ENCODE results near the gene GGA2. TPM values are rescaled to one million over a fixed set of nuclear protein-coding genes. Genes with fewer than 3 reads are reported as not detected.
A peak's percentile ranks its signal among the peaks of the same experiment; 100 is the strongest.

GGA2 gene
- total RNA-seq, 4 donors from 2014 or later, result 13.8 to 254 (median 54.7) TPM

DNA sequence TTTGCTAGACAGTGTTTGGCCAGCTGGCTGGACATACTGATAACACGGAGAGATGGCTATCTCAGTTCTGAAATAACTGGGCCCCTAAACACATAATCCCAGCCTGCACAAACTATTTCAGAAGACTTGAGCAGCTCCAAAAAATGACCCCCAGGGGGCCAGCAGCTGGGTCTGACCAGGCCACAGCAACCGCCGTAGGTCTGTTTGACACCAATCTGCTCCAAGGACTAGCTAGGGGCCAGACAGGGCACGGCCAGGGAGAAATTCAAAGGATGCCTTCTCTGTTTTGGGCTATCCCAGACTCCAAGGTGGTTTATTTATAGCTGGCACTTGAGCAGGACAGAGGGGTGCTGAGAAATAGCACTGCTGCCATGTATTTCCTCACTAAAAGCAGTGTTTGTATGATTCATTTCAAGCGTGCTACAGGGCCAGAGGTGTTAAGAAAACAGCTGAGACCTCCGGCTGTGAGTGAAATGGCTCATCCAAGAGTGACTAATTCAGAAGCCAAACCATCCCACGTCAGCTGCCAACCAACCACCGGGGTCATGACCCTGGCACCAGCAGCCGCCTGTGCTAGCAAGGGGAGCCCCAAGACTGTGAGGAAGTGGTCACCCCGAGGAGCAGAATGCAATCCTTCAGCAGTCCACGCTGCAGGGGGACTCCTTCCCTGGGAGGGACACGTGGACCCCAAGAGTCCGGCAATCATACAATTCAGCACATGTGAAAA is 5.7 kb downstream of the GGA2 start:
- DNase-seq, result peak in 2 of 3 donors; percentile 73 to 74
- Histone ChIP-seq H3K36me3 (no peaks in the 10 kb centered on the region), H3K27me3 (no peaks in the 10 kb centered on the region), H3K4me3 (peak overlapping the region in 1 of 4 donors; percentile 21), H3K9me3 (no peaks in the 10 kb centered on the region), H3K4me1 (peaks cover 0 to 38% (median 27%) of the 10 kb centered on the region in 4 donors), H3K27ac (peak overlapping the region; percentile 13 to 93 (median 41))
- TF ChIP-seq, protein P1, sequence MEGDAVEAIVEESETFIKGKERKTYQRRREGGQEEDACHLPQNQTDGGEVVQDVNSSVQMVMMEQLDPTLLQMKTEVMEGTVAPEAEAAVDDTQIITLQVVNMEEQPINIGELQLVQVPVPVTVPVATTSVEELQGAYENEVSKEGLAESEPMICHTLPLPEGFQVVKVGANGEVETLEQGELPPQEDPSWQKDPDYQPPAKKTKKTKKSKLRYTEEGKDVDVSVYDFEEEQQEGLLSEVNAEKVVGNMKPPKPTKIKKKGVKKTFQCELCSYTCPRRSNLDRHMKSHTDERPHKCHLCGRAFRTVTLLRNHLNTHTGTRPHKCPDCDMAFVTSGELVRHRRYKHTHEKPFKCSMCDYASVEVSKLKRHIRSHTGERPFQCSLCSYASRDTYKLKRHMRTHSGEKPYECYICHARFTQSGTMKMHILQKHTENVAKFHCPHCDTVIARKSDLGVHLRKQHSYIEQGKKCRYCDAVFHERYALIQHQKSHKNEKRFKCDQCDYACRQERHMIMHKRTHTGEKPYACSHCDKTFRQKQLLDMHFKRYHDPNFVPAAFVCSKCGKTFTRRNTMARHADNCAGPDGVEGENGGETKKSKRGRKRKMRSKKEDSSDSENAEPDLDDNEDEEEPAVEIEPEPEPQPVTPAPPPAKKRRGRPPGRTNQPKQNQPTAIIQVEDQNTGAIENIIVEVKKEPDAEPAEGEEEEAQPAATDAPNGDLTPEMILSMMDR (IDR thresholded peaks at IDR 0.05), result no peak
- no peak for TF ChIP-seq POLR2A (IDR thresholded peaks at IDR 0.05)

DNA sequence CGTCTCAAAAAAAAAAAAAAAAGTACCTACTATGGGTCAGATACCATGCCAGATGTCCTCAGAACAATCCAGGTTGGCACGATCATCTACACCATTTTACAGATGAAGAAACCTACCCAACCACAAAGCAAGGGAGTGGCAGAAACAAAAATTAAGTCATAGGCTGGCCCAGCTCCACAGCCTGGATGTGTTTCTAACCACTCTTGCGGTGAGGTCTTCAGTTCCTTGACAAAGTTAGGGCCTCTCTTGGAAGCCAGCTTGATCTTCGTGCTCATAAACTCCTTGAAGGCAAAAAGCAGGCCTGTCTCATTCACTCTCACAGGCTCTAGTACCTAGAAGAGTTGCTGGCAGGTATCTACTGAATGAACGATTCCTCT is 6.2 kb downstream of the GGA2 start:
- Histone ChIP-seq H3K27me3 (no peaks in the 10 kb centered on the region), H3K36me3 (no peaks in the 10 kb centered on the region), H3K27ac (peak overlapping the region in 3 of 4 donors; percentile 24 to 93 (median 58)), H3K9me3 (no peaks in the 10 kb centered on the region), H3K4me1 (peaks cover 0 to 37% (median 28%) of the 10 kb centered on the region in 4 donors), H3K4me3 (no peak overlapping the region)
- TF ChIP-seq POLR2A (IDR thresholded peaks at IDR 0.05), result no peak
- TF ChIP-seq, protein P1 (IDR thresholded peaks at IDR 0.05), result no peak
- no peak for DNase-seq

DNA sequence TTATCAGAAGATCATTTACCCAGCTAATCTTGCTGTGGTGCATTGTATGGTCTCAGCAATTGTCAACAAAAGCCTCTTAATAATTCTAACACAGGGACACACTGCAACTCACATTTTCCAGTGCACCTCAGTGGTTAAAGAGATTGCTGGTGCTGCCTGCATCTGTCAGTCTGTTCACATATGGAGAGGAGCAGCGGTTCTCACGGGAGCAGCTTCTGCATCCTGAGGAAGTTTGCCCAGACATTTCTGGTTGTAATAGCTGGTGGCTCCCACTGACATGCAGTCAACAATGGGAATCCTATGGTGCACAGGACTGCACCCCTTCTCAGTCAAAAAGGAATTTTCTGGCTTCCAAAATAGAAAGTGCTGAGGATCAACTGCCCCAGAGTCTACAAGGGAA is 7.8 kb downstream of the GGA2 start:
- Histone ChIP-seq H3K4me1 (peaks cover 0 to 44% (median 22%) of the 10 kb centered on the region in 4 donors), H3K4me3 (no peak overlapping the region), H3K9me3 (no peaks in the 10 kb centered on the region), H3K27me3 (no peaks in the 10 kb centered on the region), H3K36me3 (no peaks in the 10 kb centered on the region), H3K27ac (no peak overlapping the region)
- no peak for TF ChIP-seq POLR2A (IDR thresholded peaks at IDR 0.05)
- TF ChIP-seq, protein P1 (IDR thresholded peaks at IDR 0.05), result no peak
- DNase-seq, result no peak

DNA sequence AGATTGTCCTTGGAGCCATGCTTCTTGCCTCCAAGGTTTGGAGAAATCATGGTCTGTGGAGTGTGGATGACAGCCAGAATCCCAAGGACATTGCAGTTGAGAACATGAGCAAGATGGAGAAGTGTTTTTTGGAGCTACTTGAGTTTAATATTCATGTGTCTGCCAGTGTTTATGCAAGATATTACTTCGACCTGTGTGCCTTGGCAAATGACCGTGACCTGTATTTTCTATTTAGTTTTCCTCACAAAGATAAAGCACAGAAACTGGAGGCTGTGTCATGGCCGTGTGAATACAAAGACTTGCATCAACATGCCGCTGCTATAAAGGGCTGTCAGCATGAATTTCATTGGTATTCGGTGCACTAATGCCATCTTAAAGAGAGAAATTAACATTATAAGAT is 9.0 kb downstream of the GGA2 start:
- Histone ChIP-seq H3K36me3 (no peaks in the 10 kb centered on the region), H3K4me1 (peaks cover 0 to 52% (median 24%) of the 10 kb centered on the region in 4 donors), H3K4me3 (no peak overlapping the region), H3K27me3 (no peaks in the 10 kb centered on the region), H3K27ac (no peak overlapping the region), H3K9me3 (no peaks in the 10 kb centered on the region)
- DNase-seq, result no peak
- TF ChIP-seq, protein P1 (IDR thresholded peaks at IDR 0.05), result no peak
- TF ChIP-seq POLR2A (IDR thresholded peaks at IDR 0.05), result no peak

DNA sequence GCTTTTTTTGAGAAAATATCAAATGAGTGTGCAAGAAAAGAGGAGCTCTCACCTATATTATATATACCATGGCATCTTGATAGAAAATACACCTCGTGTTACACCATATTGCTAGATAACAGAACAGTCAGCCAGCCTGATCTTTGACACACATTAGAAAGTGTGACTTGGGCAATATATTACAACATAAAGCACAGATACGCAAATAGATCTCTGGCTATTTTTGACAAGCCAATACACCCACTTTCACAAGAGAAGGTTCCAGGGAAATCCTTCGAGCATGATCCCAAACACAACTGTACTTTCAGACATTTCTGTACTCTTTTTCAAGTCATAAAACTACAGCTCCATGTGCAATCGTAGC is 9.4 kb downstream of the GGA2 start:
- no peaks in the 10 kb centered on the region for H3K27me3 ChIP-seq
- peaks cover 0 to 49% (median 21%) of the 10 kb centered on the region in 4 donors for H3K4me1 ChIP-seq
- TF ChIP-seq, protein P1 (IDR thresholded peaks at IDR 0.05), result no peak
- TF ChIP-seq POLR2A (IDR thresholded peaks at IDR 0.05), result no peak
- no peak overlapping the region for H3K27ac ChIP-seq
- no peak for DNase-seq
- H3K36me3 ChIP-seq, result peaks cover 0 to under 1% (median 0%) of the 10 kb centered on the region in 3 donors
- H3K9me3 ChIP-seq, result no peaks in the 10 kb centered on the region
- H3K4me3 ChIP-seq, result no peak overlapping the region
